GM06990 (cell line): ENCODE data around the gene LAMA2.

Experiments used
- DNase-seq: peaks from one replicate; pipeline ENCODE4 v3.0.0-alpha.2; 2011; ENCODE audit not compliant: insufficient read length; ENCODE audit errors: extremely low read depth
- H3K27me3 ChIP-seq: replicated peaks from 2 replicates; pipeline ENCODE4 v1.6.0; 2011; ENCODE audit warnings: low read length; ENCODE audit not compliant: control insufficient read depth, insufficient read depth
- H3K36me3 ChIP-seq: 2 replicates; pipeline ENCODE4 v1.5.1; 2011; ENCODE audit warnings: low read length; ENCODE audit not compliant: control insufficient read depth, insufficient read depth
- H3K4me3 ChIP-seq: replicated peaks from 2 replicates; pipeline ENCODE4 v1.5.1; 2011; ENCODE audit warnings: low read depth, mild to moderate bottlenecking, control low read depth, low read length
- CTCF ChIP-seq: IDR thresholded peaks from 2 replicates; pipeline ENCODE4 v1.5.1; 2011; ENCODE audit warnings: low read length, control low read depth, mild to moderate bottlenecking, inconsistent platforms; ENCODE audit not compliant: insufficient read depth, poor library complexity, severe bottlenecking

Gene LAMA2

DNA sequence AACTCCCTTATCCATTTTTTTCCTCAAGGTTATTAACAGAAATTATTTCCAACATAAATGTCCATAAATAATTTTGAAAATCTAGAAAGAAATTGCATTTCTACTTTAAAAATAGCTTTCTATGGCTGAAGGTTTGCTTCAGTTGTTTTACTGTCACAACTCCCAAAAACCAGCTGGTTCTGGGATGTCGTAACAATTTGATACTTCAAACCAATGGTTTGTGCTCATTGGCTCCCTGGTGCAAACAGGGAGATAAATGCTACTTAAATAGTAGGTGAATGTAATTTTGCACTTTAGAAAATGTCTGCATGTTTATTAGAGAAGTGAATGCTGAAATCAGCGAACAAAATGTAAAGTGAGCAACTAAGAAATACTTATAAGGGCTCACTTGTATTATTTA lies 31.1 kb downstream of the LAMA2 start:
- DNase-seq, result no peak
- H3K36me3 ChIP-seq, result no peaks in the 10 kb centered on the region
- no peak for TF ChIP-seq CTCF
- H3K27me3 ChIP-seq, result no peaks in the 10 kb centered on the region
- no peak overlapping the region for H3K4me3 ChIP-seq

DNA sequence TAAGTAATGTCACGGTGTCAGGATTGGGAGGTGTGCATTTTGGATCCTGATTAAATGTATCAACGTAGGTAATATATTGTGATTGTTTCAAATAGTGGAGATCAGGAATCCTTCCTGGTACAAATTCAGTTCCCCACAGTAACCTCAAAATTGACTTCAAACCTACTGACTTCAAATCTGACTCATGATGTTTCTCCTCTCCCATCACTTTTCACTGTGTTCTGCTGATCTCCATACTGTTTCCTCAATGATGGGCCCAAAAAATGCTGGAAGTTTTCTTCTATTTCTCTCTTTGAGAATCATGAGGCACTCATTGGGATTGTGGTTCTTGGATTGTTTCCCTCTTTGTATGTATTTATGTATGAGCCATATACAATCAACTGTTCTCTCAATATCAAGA lies 35.9 kb downstream of the LAMA2 start:
- Histone ChIP-seq H3K27me3 (no peaks in the 10 kb centered on the region), H3K36me3 (no peaks in the 10 kb centered on the region), H3K4me3 (no peak overlapping the region)
- no peak for TF ChIP-seq CTCF
- no peak for DNase-seq

- H3K27me3 ChIP-seq, result no peaks in the 10 kb centered on the region
- DNase-seq, result no peak
- TF ChIP-seq CTCF, result no peak
- no peak overlapping the region for H3K4me3 ChIP-seq
- H3K36me3 ChIP-seq, result no peaks in the 10 kb centered on the region
These were observed 36.7 kb downstream of the LAMA2 start for GRCh38 chr6:128919412-128920180.

GRCh38 chr6:128925765-128926164 lies 42.8 kb downstream of the LAMA2 start:
- no peak for DNase-seq
- Histone ChIP-seq H3K36me3 (no peaks in the 10 kb centered on the region), H3K27me3 (no peaks in the 10 kb centered on the region), H3K4me3 (no peak overlapping the region)
- TF ChIP-seq CTCF, result no peak

GRCh38 chr6:128929869-128930268 lies 46.9 kb downstream of the LAMA2 start:
- Histone ChIP-seq H3K27me3 (no peaks in the 10 kb centered on the region), H3K4me3 (no peak overlapping the region), H3K36me3 (no peaks in the 10 kb centered on the region)
- TF ChIP-seq CTCF, result no peak
- peak; percentile 1 for DNase-seq

GRCh38 chr6:128930321-128930720 lies 47.4 kb downstream of the LAMA2 start:
- no peak overlapping the region for H3K4me3 ChIP-seq
- no peaks in the 10 kb centered on the region for H3K36me3 ChIP-seq
- no peaks in the 10 kb centered on the region for H3K27me3 ChIP-seq
- no peak for DNase-seq
- no peak for TF ChIP-seq CTCF
